NCI-H2081 (cell line): Measurements from ENCODE around the gene ASB10.

Source experiments
- DNase-seq, 2 experiments: peaks; one replicate each; lab custom pipeline; 2025; lab: John Stamatoyannopoulos, UW

Gene ASB10

GRCh38 chr7:151135866-151136843, 50.9 kb downstream of the ASB10 start:
- DNase-seq: no peak

GRCh38 chr7:151135525-151135845, 51.6 kb downstream of the ASB10 start:
- no peak for DNase-seq

- DNase-seq: no peak
Measured at GRCh38 chr7:151134743-151135524, 52.1 kb downstream of the ASB10 start.

GRCh38 chr7:151133986-151134742, 52.9 kb downstream of the ASB10 start:
- no peak for DNase-seq

GRCh38 chr7:151133266-151133985, 53.6 kb downstream of the ASB10 start:
- DNase-seq: no peak

- DNase-seq: no peak
Measured at GRCh38 chr7:151132461-151133205, 54.4 kb downstream of the ASB10 start.

- no peak for DNase-seq
Measured at GRCh38 chr7:151131592-151132293, 55.3 kb downstream of the ASB10 start.

GRCh38 chr7:151131224-151131591, 55.8 kb downstream of the ASB10 start:
- DNase-seq: no peak

GRCh38 chr7:151130741-151131157, 56.3 kb downstream of the ASB10 start:
- no peak for DNase-seq

- DNase-seq: no peak
Measured at GRCh38 chr7:151129960-151130591, 57.0 kb downstream of the ASB10 start.

- DNase-seq: no peak
Measured at GRCh38 chr7:151129117-151129959, 57.7 kb downstream of the ASB10 start.

- no peak for DNase-seq
Measured at GRCh38 chr7:151128716-151129115, 58.3 kb downstream of the ASB10 start.

GRCh38 chr7:151128144-151128543, 58.9 kb downstream of the ASB10 start:
- no peak for DNase-seq

GRCh38 chr7:151126491-151127137, 60.4 kb downstream of the ASB10 start:
- DNase-seq: no peak

- DNase-seq: no peak
Measured at GRCh38 chr7:151125846-151126481, 61.1 kb downstream of the ASB10 start.
